HepG2 (cell line): ENCODE results near the gene CIROP. TPM values are rescaled to one million over a fixed set of nuclear protein-coding genes. Genes with fewer than 3 reads are reported as not detected.

Source experiments
- ATAC-seq: fragments of 200-7000 bp; cut with Tn5 transposase; 3 replicates; pipeline ENCODE4 v1.9.1; 2020; ENCODE audit warnings: mild to moderate bottlenecking, moderate library complexity
- BruUV-seq: library from RNA; stranded (reverse); fragments of 400-500 nt; replicated peaks from 2 replicates; lab custom pipeline; 2021; lab: Mats Ljungman, UMichigan
- CTCF ChIA-PET: fragments of 300-600 bp; formaldehyde crosslinking; extraction: SDS; loops from one replicate; lab custom pipeline; 2021; ENCODE audit warnings: low total read pairs, inconsistent platforms, low intra/inter-chr PET ratio; lab: Yijun Ruan, JAX
- POLR2A ChIA-PET: fragments of 350-600 bp; sonication (Branson Sonifier 250); formaldehyde crosslinking; loops from one replicate; lab custom pipeline; 2020; ENCODE audit warnings: antibody characterized with exemption, inconsistent platforms; lab: Yijun Ruan, JAX
- DNase-seq: peaks from one replicate; pipeline ENCODE4 v3.0.0-alpha.2; 2015; ENCODE audit warnings: low spot score
- FAIRE-seq: peaks from 3 replicates; lab custom pipeline; 2011; peaks lifted over from hg19 to GRCh38; lab: Jason Lieb, UNC
- H2AFZ ChIP-seq: one replicate; pipeline ENCODE4 v1.6.1; 2011; ENCODE audit warnings: low read length, inconsistent platforms
- H3K27ac ChIP-seq: fragments of 300-600 bp; 3 replicates; pipeline ENCODE4 v1.8.0; 2011; ENCODE audit warnings: mixed run types, mild to moderate bottlenecking, mixed read lengths, low read length, inconsistent platforms; ENCODE audit not compliant: insufficient read depth; ENCODE audit errors: extremely low read length
- H3K27me3 ChIP-seq, 2 experiments: fragments of 200-600 bp in 1 of 2; 2 replicates in 1 of 2; 3 replicates in 1 of 2; pipeline versions ENCODE4 v1.6.0 to v1.8.0; 2011; ENCODE audit warnings: low read length in 2 of 2, mild to moderate bottlenecking in 2 of 2, moderate library complexity in 2 of 2, inconsistent platforms in 1 of 2; ENCODE audit not compliant: insufficient read depth in 2 of 2, control insufficient read depth in 1 of 2
- H3K36me3 ChIP-seq, 2 experiments: fragments of 200-600 bp in 1 of 2; replicated peaks in 1 of 2; 2 replicates in 1 of 2; 3 replicates in 1 of 2; pipeline versions ENCODE4 v1.5.1 to v1.8.0; 2011; ENCODE audit warnings: low read length in 2 of 2, inconsistent platforms in 1 of 2; ENCODE audit not compliant: insufficient read depth in 2 of 2, control insufficient read depth in 1 of 2
- H3K4me1 ChIP-seq: 2 replicates; pipeline ENCODE4 v1.5.1; 2012; ENCODE audit warnings: low read length, inconsistent platforms; ENCODE audit not compliant: insufficient read depth
- H3K4me2 ChIP-seq: 2 replicates; pipeline ENCODE4 v1.6.0; 2011; ENCODE audit warnings: low read depth, low read length, inconsistent platforms
- H3K4me3 ChIP-seq, 3 experiments: fragments of 200-600 bp in 1 of 3; sonication (generic), shearing (Covaris generic) in 1 of 3; replicated peaks in 1 of 3; 2 replicates each; pipeline ENCODE4 v1.5.1; 2011 to 2016; ENCODE audit warnings: low read length in 3 of 3, inconsistent platforms in 2 of 3, low read depth in 2 of 3, mild to moderate bottlenecking in 2 of 3, control low read depth in 1 of 3, mixed read lengths in 1 of 3; ENCODE audit not compliant: insufficient read depth in 1 of 3
- H3K79me2 ChIP-seq: one replicate; pipeline ENCODE4 v1.6.1; 2011; ENCODE audit warnings: low read length, inconsistent platforms; ENCODE audit not compliant: insufficient read depth
- H3K9ac ChIP-seq: 2 replicates; pipeline ENCODE4 v1.6.0; 2011; ENCODE audit warnings: mild to moderate bottlenecking, low read depth, low read length, inconsistent platforms; ENCODE audit not compliant: insufficient read depth
- H3K9me3 ChIP-seq: 2 replicates; pipeline ENCODE4 v1.5.1; 2012; ENCODE audit warnings: mild to moderate bottlenecking, low read length
- H4K20me1 ChIP-seq: 2 replicates; pipeline ENCODE4 v1.6.0; 2011; ENCODE audit warnings: inconsistent platforms, mild to moderate bottlenecking, low read length, moderate library complexity; ENCODE audit not compliant: insufficient read depth
- CREB1 ChIP-seq, 2 experiments: fragments of 450-650 bp in 1 of 2; IDR thresholded peaks; 2 replicates each; pipeline ENCODE4 v1.6.1; 2016 to 2017; ENCODE audit warnings: control low read depth in 1 of 2, mild to moderate bottlenecking in 1 of 2, missing compliant biosample characterization in 1 of 2, missing genetic modification characterization in 1 of 2
- ELF3 ChIP-seq: IDR thresholded peaks from 2 replicates; pipeline ENCODE4 v1.6.1; 2016; ENCODE audit warnings: missing genetic modification reagents, missing compliant biosample characterization
- HNRNPK ChIP-seq: fragments of 200-400 bp; formaldehyde crosslinking; IDR thresholded peaks from 2 replicates; pipeline ENCODE4 v1.6.1; 2018; ENCODE audit warnings: low read length, low read depth, moderate library complexity, mild to moderate bottlenecking; ENCODE audit not compliant: poor library complexity, severe bottlenecking
- HNRNPL ChIP-seq: fragments of 200-400 bp; formaldehyde crosslinking; IDR thresholded peaks from 2 replicates; pipeline ENCODE4 v1.6.1; 2017; ENCODE audit warnings: mild to moderate bottlenecking, low read depth, low read length
- HOXA7 ChIP-seq: sonication (generic); formaldehyde crosslinking; IDR thresholded peaks from 2 replicates; pipeline ENCODE4 v1.8.1; 2022; ENCODE audit warnings: mild to moderate bottlenecking, missing genetic modification reagents, moderate library complexity
- KMT2B ChIP-seq: IDR thresholded peaks from 2 replicates; pipeline ENCODE4 v1.6.1; 2016; ENCODE audit warnings: missing genetic modification reagents, missing compliant biosample characterization
- NFATC3 ChIP-seq: sonication (generic); formaldehyde crosslinking; IDR thresholded peaks from 2 replicates; pipeline ENCODE4 v1.5.1; 2020; ENCODE audit warnings: mild to moderate bottlenecking, missing genetic modification reagents
- REL ChIP-seq: sonication (generic); formaldehyde crosslinking; conservative IDR thresholded peaks from 2 replicates; pipeline ENCODE4 v1.8.0; 2022; ENCODE audit warnings: mild to moderate bottlenecking, missing genetic modification reagents, moderate library complexity
- SOX13 ChIP-seq, 3 experiments: fragments of 450-650 bp in 1 of 3; sonication (generic) in 1 of 3; formaldehyde crosslinking in 1 of 3; IDR thresholded peaks in 2 of 3; conservative IDR thresholded peaks in 1 of 3; 2 replicates each; pipeline versions ENCODE4 v1.5.0 to v1.6.1; 2016 to 2020; ENCODE audit warnings: antibody characterized with exemption in 1 of 3, mild to moderate bottlenecking in 1 of 3, missing compliant biosample characterization in 1 of 3, missing genetic modification reagents in 1 of 3, moderate library complexity in 1 of 3
- ZMYM2 ChIP-seq: sonication (generic); formaldehyde crosslinking; IDR thresholded peaks from 2 replicates; pipeline ENCODE4 v1.8.0; 2022; ENCODE audit warnings: mild to moderate bottlenecking, missing genetic modification reagents
- ZNF343 ChIP-seq: sonication (generic); formaldehyde crosslinking; IDR thresholded peaks from 2 replicates; pipeline ENCODE4 v1.4.0; 2020; ENCODE audit warnings: mild to moderate bottlenecking, missing genetic modification reagents
- ZNF530 ChIP-seq: sonication (generic); formaldehyde crosslinking; IDR thresholded peaks from 2 replicates; pipeline ENCODE4 v1.5.0; 2020; ENCODE audit warnings: low read depth, mild to moderate bottlenecking, missing genetic modification reagents
- WGBS: methylation state at CpG from one replicate; pipeline ENCODE4 v1.1.6; 2017; ENCODE audit warnings: low lambda C conversion rate; 5-methylcytosine and 5-hydroxymethylcytosine counted together
- in situ Hi-C: cut with HindIII; loops from 2 replicates; pipeline ENCODE4 v1.10.0; 2017; ENCODE audit warnings: low pct_unique_long_range_greater_than_20kb; ENCODE audit not compliant: extremely low pct_ligation_motif_present
- intact Hi-C: fragments of 100-400 bp; cut with micrococcal nuclease; formaldehyde crosslinking; loops from one replicate; pipeline ENCODE4 v1.10.0; 2022; ENCODE audit not compliant: unreplicated experiment
- polyA plus RNA-seq, 8 experiments: library from polyadenylated mRNA; depleted of rRNA in 3 of 8; stranded (reverse) in 7 of 8; unstranded in 1 of 8; fragments of >200 nt; fragmentation: Illumina TruSeq in 4 of 8; extraction: Trizol in 4 of 8; gene quantifications; 2 replicates each; pipeline versions ENCODE4 v1.2.1 to v1.2.3, GENCODE V29; 2011 to 2016; ENCODE audit warnings: low read depth in 4 of 8, missing spikeins in 1 of 8, mixed read lengths in 1 of 8; ENCODE audit not compliant: insufficient read depth in 1 of 8
- total RNA-seq, 5 experiments: library from RNA; depleted of rRNA; stranded (reverse); fragments of >200 nt; fragmentation: Illumina TruSeq; extraction: Trizol; gene quantifications; 2 replicates each; pipeline ENCODE4 v1.2.3, GENCODE V29; 2016; ENCODE audit warnings: low read depth in 1 of 5
- TF ChIP-seq, protein P1 (sequence below): sonication (generic); formaldehyde crosslinking; IDR thresholded peaks from 2 replicates; pipeline ENCODE4 v1.8.1; 2023; ENCODE audit warnings: mild to moderate bottlenecking, moderate library complexity, missing genetic modification reagents
- TF ChIP-seq, protein P2 (sequence below): sonication (generic); formaldehyde crosslinking; IDR thresholded peaks from 2 replicates; pipeline ENCODE4 v1.4.0; 2020; ENCODE audit warnings: mild to moderate bottlenecking, missing genetic modification reagents
- TF ChIP-seq, protein P3 (sequence below): sonication (generic); formaldehyde crosslinking; IDR thresholded peaks from 2 replicates; pipeline ENCODE4 v1.5.1; 2020; ENCODE audit warnings: mild to moderate bottlenecking, missing genetic modification reagents, moderate library complexity

CIROP gene
- total and polyA plus RNA-seq, 2 of the 13 experiments (the other 11 are each of a cell fraction or from before 2014, with no cell fraction given), result 0.07 TPM; not detected in 1

DNA sequence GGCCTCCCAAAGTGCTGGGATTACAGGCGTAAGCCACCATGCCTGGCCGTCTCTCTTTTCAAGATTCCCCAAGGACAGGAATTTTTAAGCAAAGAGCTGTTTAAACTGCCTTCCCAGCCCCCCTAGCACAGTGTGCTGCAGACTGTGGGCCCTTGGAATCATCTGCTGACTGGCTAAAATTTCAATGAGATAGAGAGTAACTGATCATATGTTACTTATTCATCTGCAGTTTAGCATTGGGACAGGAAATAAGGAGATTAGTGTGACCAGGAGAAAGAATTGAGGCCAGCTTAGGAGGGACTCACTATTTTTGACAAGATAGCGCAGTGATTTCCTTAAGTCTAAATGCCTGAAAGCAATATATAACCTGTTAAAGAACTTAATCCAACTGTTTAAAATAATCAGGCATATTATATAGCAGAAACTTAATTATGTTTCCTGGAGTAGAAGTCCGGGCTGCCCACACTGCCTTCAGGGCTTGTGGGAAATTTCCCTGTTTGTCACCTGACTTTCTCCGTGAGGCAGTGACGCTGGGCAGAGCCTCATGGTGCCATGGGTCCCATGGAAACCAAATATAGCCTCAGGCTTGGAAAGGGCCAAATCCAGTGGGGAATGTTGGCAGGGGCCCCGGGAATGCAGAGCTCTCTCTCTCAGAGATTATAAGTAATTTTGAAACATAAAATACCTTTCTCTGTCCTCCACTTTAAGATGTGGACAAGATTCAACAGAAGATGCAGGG is 37.1 kb upstream of the CIROP start:
- peaks cover 7 to 61% of the 10 kb centered on the region in 2 experiments for H3K27me3 ChIP-seq
- H3K79me2 ChIP-seq, result no peaks in the 10 kb centered on the region
- peaks cover 10% of the 10 kb centered on the region for H3K4me1 ChIP-seq
- ATAC-seq, result no peak
- BruUV-seq, result no TSS peak
- no peak overlapping the region for H3K9ac ChIP-seq
- H2AFZ ChIP-seq, result no peak overlapping the region
- WGBS, result 16% methylated on average over 7 of the region's 7 CpGs
- no peaks in the 10 kb centered on the region for H3K9me3 ChIP-seq
- intact Hi-C loops (no loop called here), in situ Hi-C loops (no loop called here)
- 0 out of 2 replicates have a peak, but pooled peaks have one; percentile 25 for TF ChIP-seq ZNF343
- no peak for TF ChIP-seq KMT2B (CRISPR knock-in tag)
- no peak overlapping the region for H3K4me3 ChIP-seq
- no peaks in the 10 kb centered on the region for H3K36me3 ChIP-seq
- no peak overlapping the region for H3K4me2 ChIP-seq
- no peaks in the 10 kb centered on the region for H4K20me1 ChIP-seq
- FAIRE-seq, result no peak
- ChIA-PET POLR2A (no interaction called here), CTCF (no interaction called here)
- no peak for DNase-seq
- no peak overlapping the region for H3K27ac ChIP-seq

DNA sequence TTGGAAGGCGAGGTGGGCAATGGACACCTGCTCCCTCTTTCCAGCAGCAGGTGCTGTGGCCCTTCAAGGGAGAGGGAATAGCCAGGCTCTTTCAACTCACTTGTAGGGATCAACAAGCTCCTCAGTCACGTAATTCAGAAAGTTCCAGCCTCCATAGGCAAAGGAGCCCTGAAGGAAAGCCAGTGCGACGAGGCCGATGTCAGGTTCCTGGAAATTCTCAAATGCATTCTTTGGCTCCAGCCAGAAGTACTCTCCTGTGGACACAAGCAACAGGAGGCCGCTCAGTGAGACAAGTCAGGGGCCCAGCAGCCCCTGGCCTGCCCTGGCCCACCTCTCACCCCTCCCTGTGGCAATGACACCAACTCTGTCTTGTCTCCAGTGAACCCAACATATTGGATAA is 35.6 kb upstream of the CIROP start:
- H3K36me3 ChIP-seq, result no peaks in the 10 kb centered on the region
- intact Hi-C loops, result no loop called here
- H3K27me3 ChIP-seq, result peaks cover 15 to 65% of the 10 kb centered on the region in 2 experiments
- TF ChIP-seq ELF3 (CRISPR knock-in tag) (no peak), CREB1 (IDR thresholded peaks at IDR 0.05) (no peak), CREB1 (CRISPR knock-in tag; IDR thresholded peaks at IDR 0.05) (no peak), SOX13 (IDR thresholded peaks at IDR 0.05) (no peak), SOX13 (CRISPR knock-in tag; conservative IDR thresholded peaks at IDR 0.05 in 1 of 2, IDR thresholded peaks at IDR 0.05 in 1 of 2) (no peak), ZNF530 (CRISPR knock-in tag) (no peak), ZMYM2 (CRISPR knock-in tag) (no peak), NFATC3 (no peak), HNRNPL (no peak), HOXA7 (CRISPR knock-in tag) (no peak), HNRNPK (no peak), REL (CRISPR knock-in tag) (no peak)
- TF ChIP-seq, protein P1, sequence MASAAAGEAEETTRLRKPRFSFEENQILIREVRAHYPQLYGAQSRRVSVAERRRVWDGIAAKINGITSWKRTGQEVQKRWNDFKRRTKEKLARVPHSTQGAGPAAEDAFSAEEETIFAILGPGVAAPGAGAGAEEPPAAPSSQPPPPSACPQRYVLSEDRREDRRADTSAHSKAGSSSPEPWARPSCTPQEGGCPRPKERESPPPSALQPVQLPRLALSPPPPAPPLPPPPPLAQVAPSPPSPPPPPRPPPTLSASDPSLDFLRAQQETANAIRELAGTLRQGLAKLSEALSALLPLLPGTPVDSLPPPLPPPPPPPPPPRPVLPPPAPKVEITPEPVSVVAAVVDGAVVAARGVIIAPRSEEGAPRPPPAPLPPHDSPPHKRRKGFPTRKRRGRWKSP (CRISPR knock-in tag), result no peak
- TF ChIP-seq, protein P2, sequence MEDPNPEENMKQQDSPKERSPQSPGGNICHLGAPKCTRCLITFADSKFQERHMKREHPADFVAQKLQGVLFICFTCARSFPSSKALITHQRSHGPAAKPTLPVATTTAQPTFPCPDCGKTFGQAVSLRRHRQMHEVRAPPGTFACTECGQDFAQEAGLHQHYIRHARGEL (CRISPR knock-in tag), result no peak
- TF ChIP-seq, protein P3, sequence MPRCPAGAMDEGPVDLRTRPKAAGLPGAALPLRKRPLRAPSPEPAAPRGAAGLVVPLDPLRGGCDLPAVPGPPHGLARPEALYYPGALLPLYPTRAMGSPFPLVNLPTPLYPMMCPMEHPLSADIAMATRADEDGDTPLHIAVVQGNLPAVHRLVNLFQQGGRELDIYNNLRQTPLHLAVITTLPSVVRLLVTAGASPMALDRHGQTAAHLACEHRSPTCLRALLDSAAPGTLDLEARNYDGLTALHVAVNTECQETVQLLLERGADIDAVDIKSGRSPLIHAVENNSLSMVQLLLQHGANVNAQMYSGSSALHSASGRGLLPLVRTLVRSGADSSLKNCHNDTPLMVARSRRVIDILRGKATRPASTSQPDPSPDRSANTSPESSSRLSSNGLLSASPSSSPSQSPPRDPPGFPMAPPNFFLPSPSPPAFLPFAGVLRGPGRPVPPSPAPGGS (CRISPR knock-in tag), result no peak

More for the DNA sequence above, 35.6 kb upstream of the CIROP start:
- DNase-seq, result no peak
- ChIA-PET CTCF (no interaction called here), POLR2A (no interaction called here)
- no peak overlapping the region for H3K9ac ChIP-seq
- H2AFZ ChIP-seq, result no peak overlapping the region
- 31% methylated on average over 6 of the region's 6 CpGs for WGBS
- in situ Hi-C loops, result no loop called here
- BruUV-seq, result no TSS peak
- H3K9me3 ChIP-seq, result no peaks in the 10 kb centered on the region
- no peaks in the 10 kb centered on the region for H3K79me2 ChIP-seq
- H3K4me2 ChIP-seq, result no peak overlapping the region
- peaks cover 17% of the 10 kb centered on the region for H3K4me1 ChIP-seq
- no peak overlapping the region for H3K27ac ChIP-seq
- no peak overlapping the region for H3K4me3 ChIP-seq
- FAIRE-seq, result no peak
- H4K20me1 ChIP-seq, result no peaks in the 10 kb centered on the region
- ATAC-seq, result no peak
